Measurements from ENCODE around the gene ARHGAP1. TPM values are rescaled to one million over a fixed set of nuclear protein-coding genes. Genes with fewer than 3 reads are reported as not detected.

The ARHGAP1 gene
- total and polyA plus RNA-seq, 2 of the 13 experiments (the other 11 are each of a cell fraction or from before 2014, with no cell fraction given) = 18.6 to 30.3 TPM

DNA sequence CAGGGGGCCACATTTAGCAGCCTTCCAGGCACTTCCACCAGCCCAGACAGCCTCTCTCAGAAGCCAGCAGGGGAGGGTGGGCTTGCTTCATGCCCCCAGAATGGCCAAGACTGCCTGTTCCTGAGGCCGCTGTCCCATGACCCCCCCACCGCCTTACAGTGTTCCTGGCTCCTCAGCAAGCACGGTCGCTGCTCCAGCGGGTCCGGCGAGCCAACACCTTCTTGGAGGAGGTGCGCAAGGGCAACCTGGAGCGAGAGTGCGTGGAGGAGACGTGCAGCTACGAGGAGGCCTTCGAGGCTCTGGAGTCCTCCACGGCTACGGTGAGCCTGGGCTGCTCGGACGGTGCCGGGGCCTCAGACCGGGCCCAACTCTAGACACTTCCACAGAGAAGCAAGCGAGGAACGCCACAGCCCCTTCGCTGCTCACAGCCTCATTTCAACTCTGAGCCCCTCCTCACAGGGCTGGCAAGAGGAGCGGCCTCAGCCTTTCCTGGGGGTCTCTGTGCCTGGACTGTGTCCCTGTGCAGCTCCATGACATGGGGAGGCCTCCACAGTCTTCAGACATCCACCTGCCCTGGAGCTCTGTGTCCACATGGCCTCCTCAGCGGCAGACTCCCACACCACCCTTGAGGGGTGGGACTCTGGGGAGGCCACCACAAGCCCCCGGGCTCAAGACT is 19.3 kb upstream of the ARHGAP1 start (continued):
- 0 out of 2 replicates have a peak, but pooled peaks have one; percentile 37 for TF ChIP-seq CC2D1A (CRISPR knock-in tag; IDR thresholded peaks at IDR 0.05)
- no peak for TF ChIP-seq KMT2A (CRISPR knock-in tag; IDR thresholded peaks at IDR 0.05)
- peak; percentile 54; the same call in 1 of the 2 replicates for TF ChIP-seq ARNTL (CRISPR knock-in tag; IDR thresholded peaks at IDR 0.05)
- TF ChIP-seq, protein P1, sequence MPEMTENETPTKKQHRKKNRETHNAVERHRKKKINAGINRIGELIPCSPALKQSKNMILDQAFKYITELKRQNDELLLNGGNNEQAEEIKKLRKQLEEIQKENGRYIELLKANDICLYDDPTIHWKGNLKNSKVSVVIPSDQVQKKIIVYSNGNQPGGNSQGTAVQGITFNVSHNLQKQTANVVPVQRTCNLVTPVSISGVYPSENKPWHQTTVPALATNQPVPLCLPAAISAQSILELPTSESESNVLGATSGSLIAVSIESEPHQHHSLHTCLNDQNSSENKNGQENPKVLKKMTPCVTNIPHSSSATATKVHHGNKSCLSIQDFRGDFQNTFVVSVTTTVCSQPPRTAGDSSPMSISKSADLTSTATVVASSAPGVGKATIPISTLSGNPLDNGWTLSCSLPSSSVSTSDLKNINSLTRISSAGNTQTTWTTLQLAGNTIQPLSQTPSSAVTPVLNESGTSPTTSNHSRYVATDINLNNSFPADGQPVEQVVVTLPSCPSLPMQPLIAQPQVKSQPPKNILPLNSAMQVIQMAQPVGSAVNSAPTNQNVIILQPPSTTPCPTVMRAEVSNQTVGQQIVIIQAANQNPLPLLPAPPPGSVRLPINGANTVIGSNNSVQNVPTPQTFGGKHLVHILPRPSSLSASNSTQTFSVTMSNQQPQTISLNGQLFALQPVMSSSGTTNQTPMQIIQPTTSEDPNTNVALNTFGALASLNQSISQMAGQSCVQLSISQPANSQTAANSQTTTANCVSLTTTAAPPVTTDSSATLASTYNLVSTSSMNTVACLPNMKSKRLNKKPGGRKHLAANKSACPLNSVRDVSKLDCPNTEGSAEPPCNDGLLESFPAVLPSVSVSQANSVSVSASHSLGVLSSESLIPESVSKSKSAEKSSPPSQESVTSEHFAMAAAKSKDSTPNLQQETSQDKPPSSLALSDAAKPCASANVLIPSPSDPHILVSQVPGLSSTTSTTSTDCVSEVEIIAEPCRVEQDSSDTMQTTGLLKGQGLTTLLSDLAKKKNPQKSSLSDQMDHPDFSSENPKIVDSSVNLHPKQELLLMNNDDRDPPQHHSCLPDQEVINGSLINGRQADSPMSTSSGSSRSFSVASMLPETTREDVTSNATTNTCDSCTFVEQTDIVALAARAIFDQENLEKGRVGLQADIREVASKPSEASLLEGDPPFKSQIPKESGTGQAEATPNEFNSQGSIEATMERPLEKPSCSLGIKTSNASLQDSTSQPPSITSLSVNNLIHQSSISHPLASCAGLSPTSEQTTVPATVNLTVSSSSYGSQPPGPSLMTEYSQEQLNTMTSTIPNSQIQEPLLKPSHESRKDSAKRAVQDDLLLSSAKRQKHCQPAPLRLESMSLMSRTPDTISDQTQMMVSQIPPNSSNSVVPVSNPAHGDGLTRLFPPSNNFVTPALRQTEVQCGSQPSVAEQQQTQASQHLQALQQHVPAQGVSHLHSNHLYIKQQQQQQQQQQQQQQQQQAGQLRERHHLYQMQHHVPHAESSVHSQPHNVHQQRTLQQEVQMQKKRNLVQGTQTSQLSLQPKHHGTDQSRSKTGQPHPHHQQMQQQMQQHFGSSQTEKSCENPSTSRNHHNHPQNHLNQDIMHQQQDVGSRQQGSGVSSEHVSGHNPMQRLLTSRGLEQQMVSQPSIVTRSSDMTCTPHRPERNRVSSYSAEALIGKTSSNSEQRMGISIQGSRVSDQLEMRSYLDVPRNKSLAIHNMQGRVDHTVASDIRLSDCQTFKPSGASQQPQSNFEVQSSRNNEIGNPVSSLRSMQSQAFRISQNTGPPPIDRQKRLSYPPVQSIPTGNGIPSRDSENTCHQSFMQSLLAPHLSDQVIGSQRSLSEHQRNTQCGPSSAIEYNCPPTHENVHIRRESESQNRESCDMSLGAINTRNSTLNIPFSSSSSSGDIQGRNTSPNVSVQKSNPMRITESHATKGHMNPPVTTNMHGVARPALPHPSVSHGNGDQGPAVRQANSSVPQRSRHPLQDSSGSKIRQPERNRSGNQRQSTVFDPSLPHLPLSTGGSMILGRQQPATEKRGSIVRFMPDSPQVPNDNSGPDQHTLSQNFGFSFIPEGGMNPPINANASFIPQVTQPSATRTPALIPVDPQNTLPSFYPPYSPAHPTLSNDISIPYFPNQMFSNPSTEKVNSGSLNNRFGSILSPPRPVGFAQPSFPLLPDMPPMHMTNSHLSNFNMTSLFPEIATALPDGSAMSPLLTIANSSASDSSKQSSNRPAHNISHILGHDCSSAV (CRISPR knock-in tag; IDR thresholded peaks at IDR 0.05; ENCODE audit: borderline replicate concordance) = no peak
- TF ChIP-seq ZBTB38 (CRISPR knock-in tag; IDR thresholded peaks at IDR 0.05) = no peak; the same call in 1 of the 2 replicates
- no peak for TF ChIP-seq THAP11 (CRISPR knock-in tag; IDR thresholded peaks at IDR 0.05)
- no peak for TF ChIP-seq PPARG (CRISPR knock-in tag; conservative IDR thresholded peaks at IDR 0.05)
- TF ChIP-seq, protein P2, sequence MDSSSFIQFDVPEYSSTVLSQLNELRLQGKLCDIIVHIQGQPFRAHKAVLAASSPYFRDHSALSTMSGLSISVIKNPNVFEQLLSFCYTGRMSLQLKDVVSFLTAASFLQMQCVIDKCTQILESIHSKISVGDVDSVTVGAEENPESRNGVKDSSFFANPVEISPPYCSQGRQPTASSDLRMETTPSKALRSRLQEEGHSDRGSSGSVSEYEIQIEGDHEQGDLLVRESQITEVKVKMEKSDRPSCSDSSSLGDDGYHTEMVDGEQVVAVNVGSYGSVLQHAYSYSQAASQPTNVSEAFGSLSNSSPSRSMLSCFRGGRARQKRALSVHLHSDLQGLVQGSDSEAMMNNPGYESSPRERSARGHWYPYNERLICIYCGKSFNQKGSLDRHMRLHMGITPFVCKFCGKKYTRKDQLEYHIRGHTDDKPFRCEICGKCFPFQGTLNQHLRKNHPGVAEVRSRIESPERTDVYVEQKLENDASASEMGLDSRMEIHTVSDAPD (CRISPR knock-in tag; IDR thresholded peaks at IDR 0.05) = no peak
- TF ChIP-seq GATAD1 (CRISPR knock-in tag; IDR thresholded peaks at IDR 0.05) = 0 out of 2 replicates have a peak, but pooled peaks have one; percentile 6
- no peak for TF ChIP-seq ZNF629 (CRISPR knock-in tag; conservative IDR thresholded peaks at IDR 0.05)
- TF ChIP-seq GABPA (IDR thresholded peaks at IDR 0.05; ENCODE audit: low read depth, low read length) = no peak
- TF ChIP-seq GABPA (CRISPR knock-in tag; IDR thresholded peaks at IDR 0.05; ENCODE audit: low read depth) = no peak
- TF ChIP-seq TP53 (CRISPR knock-in tag; conservative IDR thresholded peaks at IDR 0.05) = no peak
- TF ChIP-seq, protein P3, sequence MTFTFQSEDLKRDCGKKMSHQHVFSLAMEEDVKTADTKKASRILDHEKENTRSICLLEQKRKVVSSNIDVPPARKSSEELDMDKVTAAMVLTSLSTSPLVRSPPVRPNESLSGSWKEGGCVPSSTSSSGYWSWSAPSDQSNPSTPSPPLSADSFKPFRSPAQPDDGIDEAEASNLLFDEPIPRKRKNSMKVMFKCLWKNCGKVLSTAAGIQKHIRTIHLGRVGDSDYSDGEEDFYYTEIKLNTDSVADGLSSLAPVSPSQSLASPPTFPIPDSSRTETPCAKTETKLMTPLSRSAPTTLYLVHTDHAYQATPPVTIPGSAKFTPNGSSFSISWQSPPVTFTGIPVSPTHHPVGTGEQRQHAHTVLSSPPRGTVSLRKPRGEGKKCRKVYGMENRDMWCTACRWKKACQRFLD (CRISPR knock-in tag; IDR thresholded peaks at IDR 0.05; ENCODE audit: borderline replicate concordance) = no peak
- TF ChIP-seq ZNF441 (CRISPR knock-in tag; IDR thresholded peaks at IDR 0.05; ENCODE audit: borderline replicate concordance) = no peak
- peak; percentile 93; the same call in 1 of the 2 replicates for TF ChIP-seq ZC3H4 (CRISPR knock-in tag; IDR thresholded peaks at IDR 0.05; ENCODE audit: borderline replicate concordance)
- 0 out of 2 replicates have a peak, but pooled peaks have one; percentile 45 for TF ChIP-seq ARNT2 (CRISPR knock-in tag; IDR thresholded peaks at IDR 0.05; ENCODE audit: low read depth)
- no peak for TF ChIP-seq ZSCAN12 (CRISPR knock-in tag; IDR thresholded peaks at IDR 0.05)
- TF ChIP-seq HNRNPL (IDR thresholded peaks at IDR 0.05; ENCODE audit: low read depth, low read length) = 0 out of 2 replicates have a peak, but pooled peaks have one; percentile 27
- no peak for TF ChIP-seq ZFP41 (CRISPR knock-in tag; IDR thresholded peaks at IDR 0.05; ENCODE audit: borderline replicate concordance)
- no peak for TF ChIP-seq HOXA3 (CRISPR knock-in tag; IDR thresholded peaks at IDR 0.05)

All from HepG2 (cell line).